Choroid plexus epithelial cell (primary cell): Measurements from ENCODE around the gene IQCF2.

ENCODE experiments used
- DNase-seq: peaks from one replicate; pipeline ENCODE4 v3.0.0-alpha.2; 2010; ENCODE audit warnings: low read depth
- H3K4me3 ChIP-seq: 2 replicates; pipeline ENCODE4 v1.5.1; 2011; ENCODE audit warnings: low read depth, mild to moderate bottlenecking, control low read depth, low read length, moderate library complexity
- TF ChIP-seq, protein P1 (sequence below): conservative IDR thresholded peaks from 2 replicates; pipeline ENCODE4 v1.5.1; 2011; ENCODE audit warnings: low read depth, mild to moderate bottlenecking, control low read depth, inconsistent platforms, low read length, moderate library complexity

The IQCF2 gene

DNA sequence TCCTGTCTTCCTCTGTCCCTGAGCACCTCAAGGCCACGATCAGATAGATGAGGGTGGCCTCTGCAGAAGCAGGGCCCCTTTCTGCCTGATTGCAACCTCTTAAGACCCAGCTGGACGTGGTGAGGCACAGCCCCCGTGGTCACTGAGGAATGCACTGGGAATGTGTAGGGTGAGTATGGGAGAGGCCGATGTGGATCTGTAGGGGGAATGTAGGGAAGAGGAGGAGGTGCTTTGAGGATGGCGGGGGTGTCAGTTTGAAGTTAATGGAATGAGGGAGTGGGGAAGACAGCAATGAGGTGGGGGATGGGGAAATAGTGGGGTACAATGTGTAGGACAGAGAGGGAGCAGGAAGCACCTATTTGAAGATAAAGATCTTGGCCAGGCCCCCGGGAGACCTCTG, 14.8 kb downstream of the IQCF2 start:
- no peak for DNase-seq
- no peak overlapping the region for H3K4me3 ChIP-seq
- TF ChIP-seq, protein P1, sequence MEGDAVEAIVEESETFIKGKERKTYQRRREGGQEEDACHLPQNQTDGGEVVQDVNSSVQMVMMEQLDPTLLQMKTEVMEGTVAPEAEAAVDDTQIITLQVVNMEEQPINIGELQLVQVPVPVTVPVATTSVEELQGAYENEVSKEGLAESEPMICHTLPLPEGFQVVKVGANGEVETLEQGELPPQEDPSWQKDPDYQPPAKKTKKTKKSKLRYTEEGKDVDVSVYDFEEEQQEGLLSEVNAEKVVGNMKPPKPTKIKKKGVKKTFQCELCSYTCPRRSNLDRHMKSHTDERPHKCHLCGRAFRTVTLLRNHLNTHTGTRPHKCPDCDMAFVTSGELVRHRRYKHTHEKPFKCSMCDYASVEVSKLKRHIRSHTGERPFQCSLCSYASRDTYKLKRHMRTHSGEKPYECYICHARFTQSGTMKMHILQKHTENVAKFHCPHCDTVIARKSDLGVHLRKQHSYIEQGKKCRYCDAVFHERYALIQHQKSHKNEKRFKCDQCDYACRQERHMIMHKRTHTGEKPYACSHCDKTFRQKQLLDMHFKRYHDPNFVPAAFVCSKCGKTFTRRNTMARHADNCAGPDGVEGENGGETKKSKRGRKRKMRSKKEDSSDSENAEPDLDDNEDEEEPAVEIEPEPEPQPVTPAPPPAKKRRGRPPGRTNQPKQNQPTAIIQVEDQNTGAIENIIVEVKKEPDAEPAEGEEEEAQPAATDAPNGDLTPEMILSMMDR, result no peak

DNA sequence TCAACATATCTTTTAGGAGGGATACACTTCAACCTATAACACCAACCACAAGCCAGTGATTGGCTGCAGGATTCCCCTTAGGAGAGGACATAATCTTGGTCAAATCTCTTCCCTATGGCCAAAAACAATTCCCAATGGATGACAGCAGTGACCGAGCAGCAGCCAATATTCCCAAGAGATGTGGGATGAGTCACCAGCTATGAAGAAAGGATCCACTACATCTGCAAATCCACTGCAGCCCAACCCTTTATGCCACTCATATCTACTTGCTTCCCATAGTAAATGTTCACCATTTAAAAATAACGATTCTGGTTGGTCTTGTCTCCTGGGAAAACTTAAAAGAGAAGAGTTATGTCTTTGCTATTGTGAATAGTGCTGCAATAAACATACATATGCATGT, 18.5 kb downstream of the IQCF2 start:
- no peak for DNase-seq
- H3K4me3 ChIP-seq, result no peak overlapping the region
- TF ChIP-seq, protein P1, result no peak

DNA sequence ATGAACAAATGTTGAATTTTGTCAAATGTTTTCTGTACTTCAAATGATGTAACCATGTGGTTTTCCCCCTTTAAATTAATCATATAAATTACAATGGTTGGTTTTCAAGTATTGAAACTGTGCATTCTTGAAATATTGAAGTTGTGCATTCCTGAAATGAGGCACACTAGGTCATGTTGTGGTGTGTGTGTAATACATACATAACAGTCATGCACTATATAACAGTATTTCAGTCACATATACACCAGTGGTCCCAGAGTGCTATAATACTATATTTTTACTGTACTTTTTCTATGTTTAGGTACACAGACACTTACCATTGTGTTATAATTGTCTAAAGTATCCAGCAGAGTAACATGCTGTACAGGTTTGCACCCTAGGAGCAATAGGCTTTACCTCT, 25.0 kb downstream of the IQCF2 start:
- TF ChIP-seq, protein P1, result no peak
- DNase-seq, result no peak
- no peak overlapping the region for H3K4me3 ChIP-seq

DNA sequence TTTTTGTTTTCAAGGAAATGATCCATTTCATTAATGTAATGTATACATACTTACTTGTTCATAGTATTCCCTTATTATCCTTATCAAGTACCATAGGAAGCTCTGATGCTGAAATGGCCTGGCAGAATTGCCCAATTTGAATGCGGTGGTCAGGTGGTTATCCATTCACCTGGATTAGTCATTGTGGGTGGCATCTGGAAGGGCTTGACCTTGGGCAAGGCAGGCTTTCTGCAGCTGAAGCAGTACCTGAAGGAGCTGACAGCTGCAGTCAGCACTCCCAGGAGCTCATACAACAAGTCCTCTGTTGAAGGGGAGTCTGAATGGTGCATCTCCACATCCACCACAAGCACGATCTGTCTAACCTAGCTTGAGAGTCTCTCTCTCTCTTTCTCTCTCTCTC, 26.2 kb downstream of the IQCF2 start:
- DNase-seq, result no peak
- TF ChIP-seq, protein P1, result no peak
- no peak overlapping the region for H3K4me3 ChIP-seq

DNA sequence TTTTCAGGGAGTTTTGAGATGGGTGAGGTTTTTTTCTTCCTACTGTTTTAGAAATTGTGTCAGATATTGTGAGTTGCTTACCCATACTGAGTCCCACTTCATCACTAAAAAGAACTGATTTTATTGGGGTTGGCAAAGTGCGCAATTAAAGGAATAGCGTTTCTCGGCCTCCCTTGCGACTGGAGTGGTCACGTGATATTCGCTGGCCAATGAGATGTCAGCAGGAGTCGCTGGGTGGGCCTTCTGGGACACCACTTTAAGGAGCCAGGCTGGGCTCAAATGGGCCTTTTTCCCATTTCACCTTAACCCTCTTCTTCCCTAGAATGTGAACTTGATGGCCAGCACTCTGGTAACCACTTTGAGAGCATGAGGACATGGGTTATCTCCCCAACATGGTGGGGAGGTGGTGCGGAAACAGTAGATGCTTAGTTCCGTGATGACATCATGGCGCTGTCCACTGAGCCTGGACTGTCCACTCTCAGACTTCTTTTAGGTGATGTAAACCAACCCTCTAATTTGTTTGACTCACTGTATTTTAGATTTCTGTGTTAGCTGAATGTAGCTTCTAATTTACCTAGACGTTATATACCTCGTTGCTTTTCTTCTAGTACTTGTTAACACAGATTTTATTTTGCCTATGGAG, 27.2 kb downstream of the IQCF2 start:
- TF ChIP-seq, protein P1, result no peak
- no peak overlapping the region for H3K4me3 ChIP-seq
- no peak for DNase-seq

DNA sequence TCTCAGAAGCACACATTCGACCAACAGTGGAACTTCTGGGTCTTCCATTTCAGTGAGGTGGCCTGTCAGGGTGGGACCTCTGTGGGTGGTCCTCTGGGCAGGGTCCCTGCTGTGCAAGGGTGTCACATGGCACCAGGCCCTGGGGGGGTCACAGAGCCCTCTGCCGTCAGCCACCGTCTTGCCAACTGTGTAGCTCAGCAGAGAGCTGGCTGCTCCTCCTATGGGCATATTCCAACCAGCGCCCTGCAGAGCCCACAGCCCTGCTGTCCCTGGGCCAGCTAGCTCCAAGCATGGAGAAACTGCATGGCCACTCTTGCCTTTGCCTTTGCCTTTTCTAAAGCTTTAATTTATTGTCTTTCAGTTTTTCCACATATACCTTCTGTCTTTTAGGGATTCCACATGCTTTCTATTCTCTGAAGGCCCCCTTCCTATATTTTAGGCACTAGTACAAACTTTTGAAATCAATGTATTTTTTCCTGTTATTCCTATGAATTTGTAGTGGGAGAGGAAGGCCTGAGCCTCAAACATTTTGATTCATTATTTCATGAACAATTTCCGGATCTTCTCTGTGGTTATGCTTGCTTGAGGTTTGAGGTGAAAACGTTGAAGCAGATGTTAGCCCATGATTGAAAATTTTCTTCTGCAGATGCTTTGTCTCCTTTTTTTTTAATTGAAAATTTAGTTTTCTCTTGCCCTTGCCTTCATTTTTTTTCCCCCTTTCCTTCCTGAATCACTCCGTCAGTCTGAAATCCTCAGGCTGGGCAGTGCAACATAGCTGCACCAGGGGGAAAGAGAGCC, 30.0 kb downstream of the IQCF2 start:
- DNase-seq, result no peak
- TF ChIP-seq, protein P1, result no peak
- no peak overlapping the region for H3K4me3 ChIP-seq

DNA sequence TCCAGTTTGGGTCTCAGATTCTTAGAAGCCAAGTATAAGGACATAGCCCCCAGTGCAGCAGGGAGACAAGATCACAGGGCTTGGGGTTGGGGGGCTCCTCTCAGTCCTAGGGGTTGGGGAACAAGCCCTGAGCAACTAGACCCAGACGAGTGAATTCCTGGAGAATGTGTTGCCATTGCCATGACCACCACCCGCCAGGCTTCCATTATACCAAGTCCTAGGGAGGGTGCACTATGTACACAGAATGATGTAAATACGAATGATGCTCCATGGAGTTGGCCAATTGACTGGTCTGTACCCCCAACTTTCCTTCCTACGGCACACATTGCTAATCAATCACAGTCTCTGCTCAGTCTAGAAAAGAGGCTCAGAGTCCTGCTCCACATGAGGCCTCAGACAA, 33.0 kb downstream of the IQCF2 start:
- no peak overlapping the region for H3K4me3 ChIP-seq
- no peak for DNase-seq
- TF ChIP-seq, protein P1, result no peak
